ENCODE data around the gene GPC6.

The GPC6 gene

DNA sequence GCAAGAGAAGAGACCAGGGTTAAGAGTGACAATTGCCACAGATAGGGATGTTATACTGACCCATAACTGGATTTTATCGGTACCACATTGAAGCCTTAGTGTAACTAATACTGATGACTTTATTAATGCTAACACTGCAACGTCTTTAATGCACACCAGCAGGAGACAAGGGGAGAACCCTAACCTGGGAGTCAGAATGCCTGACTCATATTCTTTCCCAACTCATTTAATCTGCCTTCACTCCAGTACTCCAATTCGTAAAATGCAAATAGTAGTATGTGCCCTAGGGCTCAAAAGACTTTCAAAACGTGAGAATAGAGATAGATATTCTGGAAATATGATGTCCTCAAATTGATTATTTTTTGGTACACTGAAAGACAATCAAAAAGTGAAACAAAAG lies 62.4 kb downstream of the GPC6 start:
- Histone ChIP-seq H4K20me1 (ENCODE audit: low read depth, low read length) (no peaks in the 10 kb centered on the region), H3K79me2 (ENCODE audit: insufficient read depth, low read length) (no peaks in the 10 kb centered on the region), H3K36me3 (ENCODE audit: low read length) (no peaks in the 10 kb centered on the region), H3K4me2 (ENCODE audit: low read depth, low read length, poor library complexity, severe bottlenecking) (no peak overlapping the region), H3F3A (ENCODE audit: insufficient read depth) (no peaks in the 10 kb centered on the region), H3K9me3 (ENCODE audit: insufficient read depth, low read length) (no peaks in the 10 kb centered on the region), H3K27ac (ENCODE audit: low read depth, low read length) (no peak overlapping the region), H3K4me3 (ENCODE audit: insufficient read depth, low read length, poor library complexity, severe bottlenecking) (no peak overlapping the region), H3K27me3 (ENCODE audit: low read length) (no peaks in the 10 kb centered on the region), H2AFZ (ENCODE audit: low read depth, low read length, severe bottlenecking) (no peak overlapping the region), H3K9ac (ENCODE audit: low read length) (no peak overlapping the region), H3K9me2 (replicated peaks; ENCODE audit: insufficient read depth, low read length) (no peaks in the 10 kb centered on the region)
- no peak for TF ChIP-seq EZH2phosphoT487 (conservative IDR thresholded peaks at IDR 0.05; ENCODE audit: low read length)
- TF ChIP-seq, protein P1, sequence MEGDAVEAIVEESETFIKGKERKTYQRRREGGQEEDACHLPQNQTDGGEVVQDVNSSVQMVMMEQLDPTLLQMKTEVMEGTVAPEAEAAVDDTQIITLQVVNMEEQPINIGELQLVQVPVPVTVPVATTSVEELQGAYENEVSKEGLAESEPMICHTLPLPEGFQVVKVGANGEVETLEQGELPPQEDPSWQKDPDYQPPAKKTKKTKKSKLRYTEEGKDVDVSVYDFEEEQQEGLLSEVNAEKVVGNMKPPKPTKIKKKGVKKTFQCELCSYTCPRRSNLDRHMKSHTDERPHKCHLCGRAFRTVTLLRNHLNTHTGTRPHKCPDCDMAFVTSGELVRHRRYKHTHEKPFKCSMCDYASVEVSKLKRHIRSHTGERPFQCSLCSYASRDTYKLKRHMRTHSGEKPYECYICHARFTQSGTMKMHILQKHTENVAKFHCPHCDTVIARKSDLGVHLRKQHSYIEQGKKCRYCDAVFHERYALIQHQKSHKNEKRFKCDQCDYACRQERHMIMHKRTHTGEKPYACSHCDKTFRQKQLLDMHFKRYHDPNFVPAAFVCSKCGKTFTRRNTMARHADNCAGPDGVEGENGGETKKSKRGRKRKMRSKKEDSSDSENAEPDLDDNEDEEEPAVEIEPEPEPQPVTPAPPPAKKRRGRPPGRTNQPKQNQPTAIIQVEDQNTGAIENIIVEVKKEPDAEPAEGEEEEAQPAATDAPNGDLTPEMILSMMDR (IDR thresholded peaks at IDR 0.05; ENCODE audit: insufficient read depth, low read length, poor library complexity, severe bottlenecking): no peak

DNA sequence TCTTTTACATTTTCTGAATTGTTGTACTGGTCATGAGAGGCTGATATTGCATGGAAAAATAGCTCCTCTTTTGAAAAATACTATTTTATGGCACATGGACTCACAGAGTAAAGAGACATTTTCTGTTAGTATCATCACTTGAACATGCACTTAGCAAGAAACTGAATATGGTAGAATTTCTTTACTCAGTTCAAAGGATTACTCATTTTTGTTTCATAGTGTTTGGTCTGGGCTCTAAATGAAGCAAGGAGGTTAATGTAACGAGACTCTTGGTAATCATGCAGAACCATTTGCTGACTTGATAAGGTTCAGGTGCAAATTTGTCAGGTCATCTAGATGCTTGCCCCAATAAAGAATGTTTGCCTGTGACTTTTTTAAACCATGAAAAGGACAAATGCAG lies 63.2 kb downstream of the GPC6 start:
- H3K9ac ChIP-seq (ENCODE audit: low read length): no peak overlapping the region
- no peaks in the 10 kb centered on the region for H3K27me3 ChIP-seq (ENCODE audit: low read length)
- no peak overlapping the region for H3K4me3 ChIP-seq (ENCODE audit: insufficient read depth, low read length, poor library complexity, severe bottlenecking)
- H3K4me2 ChIP-seq (ENCODE audit: low read depth, low read length, poor library complexity, severe bottlenecking): no peak overlapping the region
- no peaks in the 10 kb centered on the region for H3K9me3 ChIP-seq (ENCODE audit: insufficient read depth, low read length)
- no peaks in the 10 kb centered on the region for H3K9me2 ChIP-seq (replicated peaks; ENCODE audit: insufficient read depth, low read length)
- H4K20me1 ChIP-seq (ENCODE audit: low read depth, low read length): no peaks in the 10 kb centered on the region
- H3K36me3 ChIP-seq (ENCODE audit: low read length): no peaks in the 10 kb centered on the region
- no peak for TF ChIP-seq EZH2phosphoT487 (conservative IDR thresholded peaks at IDR 0.05; ENCODE audit: low read length)
- TF ChIP-seq, protein P1 (IDR thresholded peaks at IDR 0.05; ENCODE audit: insufficient read depth, low read length, poor library complexity, severe bottlenecking): no peak
- no peak overlapping the region for H3K27ac ChIP-seq (ENCODE audit: low read depth, low read length)
- no peaks in the 10 kb centered on the region for H3F3A ChIP-seq (ENCODE audit: insufficient read depth)
- H2AFZ ChIP-seq (ENCODE audit: low read depth, low read length, severe bottlenecking): no peak overlapping the region
- H3K79me2 ChIP-seq (ENCODE audit: insufficient read depth, low read length): no peaks in the 10 kb centered on the region

DNA sequence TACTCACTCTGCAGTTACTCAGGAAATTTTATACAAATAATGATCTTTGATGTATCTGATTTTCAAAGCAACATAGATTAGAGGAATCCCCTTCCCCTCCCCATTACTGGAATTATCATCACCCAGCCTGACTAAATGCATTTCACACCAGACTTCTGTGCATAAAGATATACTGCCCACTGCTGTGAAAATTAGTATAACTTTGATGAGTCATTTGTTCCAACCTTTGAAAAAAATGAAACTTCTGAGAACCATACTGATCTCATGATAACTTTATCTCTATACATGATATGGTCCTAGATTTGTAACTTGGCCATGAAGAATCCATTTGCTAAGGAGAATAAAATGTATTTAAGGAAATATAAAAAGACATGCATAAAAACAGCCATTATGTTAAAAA lies 63.9 kb downstream of the GPC6 start:
- no peak overlapping the region for H3K4me2 ChIP-seq (ENCODE audit: low read depth, low read length, poor library complexity, severe bottlenecking)
- H3K27ac ChIP-seq (ENCODE audit: low read depth, low read length): no peak overlapping the region
- H3K79me2 ChIP-seq (ENCODE audit: insufficient read depth, low read length): no peaks in the 10 kb centered on the region
- no peaks in the 10 kb centered on the region for H3K9me2 ChIP-seq (replicated peaks; ENCODE audit: insufficient read depth, low read length)
- no peaks in the 10 kb centered on the region for H3K36me3 ChIP-seq (ENCODE audit: low read length)
- no peaks in the 10 kb centered on the region for H3K9me3 ChIP-seq (ENCODE audit: insufficient read depth, low read length)
- no peaks in the 10 kb centered on the region for H3K27me3 ChIP-seq (ENCODE audit: low read length)
- H3K9ac ChIP-seq (ENCODE audit: low read length): no peak overlapping the region
- no peak overlapping the region for H2AFZ ChIP-seq (ENCODE audit: low read depth, low read length, severe bottlenecking)
- H4K20me1 ChIP-seq (ENCODE audit: low read depth, low read length): no peaks in the 10 kb centered on the region
- H3K4me3 ChIP-seq (ENCODE audit: insufficient read depth, low read length, poor library complexity, severe bottlenecking): no peak overlapping the region
- no peak for TF ChIP-seq EZH2phosphoT487 (conservative IDR thresholded peaks at IDR 0.05; ENCODE audit: low read length)
- TF ChIP-seq, protein P1 (IDR thresholded peaks at IDR 0.05; ENCODE audit: insufficient read depth, low read length, poor library complexity, severe bottlenecking): no peak
- H3F3A ChIP-seq (ENCODE audit: insufficient read depth): no peaks in the 10 kb centered on the region
